Fibroblast of villous mesenchyme (primary cell): ENCODE measurements around the gene MTG2. TPM values are rescaled to one million over a fixed set of nuclear protein-coding genes. Genes with fewer than 3 reads are reported as not detected.

Experiments
- DNase-seq: peaks from one replicate; pipeline ENCODE4 v3.0.0-alpha.2; 2010; ENCODE audit warnings: low read depth
- H3K4me3 ChIP-seq: 2 replicates; pipeline ENCODE4 v1.5.1; 2011; ENCODE audit warnings: low read depth, mild to moderate bottlenecking, low read length
- CTCF ChIP-seq: IDR thresholded peaks from 2 replicates; pipeline ENCODE4 v1.5.1; 2012; ENCODE audit warnings: low read depth, mild to moderate bottlenecking, low read length; ENCODE audit not compliant: insufficient read depth
- total RNA-seq: library from RNA; depleted of rRNA; stranded (reverse); fragments of >200 nt; gene quantifications from 2 replicates; pipeline ENCODE4 v1.2.3, GENCODE V29; 2012

Gene MTG2
- total RNA-seq, 1 donor, result 19.9 TPM

GRCh38 chr20:62214067-62214466 lies 31.2 kb downstream of the MTG2 start:
- DNase-seq, result no peak
- no peak for TF ChIP-seq CTCF
- H3K4me3 ChIP-seq, result no peak overlapping the region

GRCh38 chr20:62215020-62215990 lies 32.5 kb downstream of the MTG2 start:
- H3K4me3 ChIP-seq, result no peak overlapping the region
- no peak for TF ChIP-seq CTCF
- no peak for DNase-seq

GRCh38 chr20:62215991-62216635 lies 33.3 kb downstream of the MTG2 start:
- DNase-seq, result no peak
- no peak for TF ChIP-seq CTCF

GRCh38 chr20:62216636-62217566 lies 34.1 kb downstream of the MTG2 start:
- H3K4me3 ChIP-seq, result no peak overlapping the region
- no peak for DNase-seq
- TF ChIP-seq CTCF, result no peak

More at GRCh38 chr20:62215991-62216635, 33.3 kb downstream of the MTG2 start:
- H3K4me3 ChIP-seq, result no peak overlapping the region

GRCh38 chr20:62217913-62218773 lies 35.3 kb downstream of the MTG2 start:
- H3K4me3 ChIP-seq, result no peak overlapping the region
- DNase-seq, result no peak
- no peak for TF ChIP-seq CTCF
